GM20000 (cell line): ENCODE measurements around the gene ADAMTS16.

Source experiments
- DNase-seq: peaks from one replicate; pipeline ENCODE4 v3.0.0; 2012; ENCODE audit warnings: low spot score
- CTCF ChIP-seq: IDR thresholded peaks from 2 replicates; pipeline ENCODE4 v1.5.1; 2012; ENCODE audit warnings: mild to moderate bottlenecking, control low read depth; ENCODE audit errors: extremely low read depth, missing control alignments

Gene ADAMTS16

DNA sequence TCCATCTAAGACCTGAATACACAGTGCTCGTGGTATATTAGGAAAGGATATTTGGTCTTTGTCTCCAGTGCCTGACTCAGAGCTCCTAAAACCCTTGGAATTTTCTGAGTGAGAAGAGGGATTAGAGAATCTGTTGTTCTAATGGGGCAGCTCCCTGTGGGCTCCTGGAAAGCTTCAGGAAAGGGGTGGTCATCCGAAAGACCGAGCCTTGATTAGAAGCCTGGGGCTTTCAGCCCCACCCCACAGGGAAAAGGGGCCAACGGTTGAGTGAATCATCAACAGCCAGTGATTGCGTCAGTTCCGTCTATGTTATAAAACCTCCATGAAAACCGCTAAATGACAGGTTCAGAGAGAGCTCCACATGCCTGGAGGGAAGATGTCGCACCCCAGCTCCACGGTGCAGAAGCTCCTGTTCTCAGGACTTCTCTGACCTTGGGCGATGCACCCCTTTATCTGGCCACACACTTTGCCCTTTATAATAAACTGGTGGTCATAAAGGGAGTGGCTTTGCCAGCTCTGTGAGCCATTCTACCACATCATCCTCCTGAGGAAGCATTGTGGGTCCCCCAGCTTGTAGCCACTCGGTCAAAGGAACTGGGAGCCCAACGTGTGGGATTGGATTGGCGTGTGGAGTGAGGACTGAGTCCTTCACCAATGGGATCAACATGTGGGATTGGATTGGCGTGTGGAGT, 211.3 kb downstream of the ADAMTS16 start:
- no peak for DNase-seq
- no peak for TF ChIP-seq CTCF

DNA sequence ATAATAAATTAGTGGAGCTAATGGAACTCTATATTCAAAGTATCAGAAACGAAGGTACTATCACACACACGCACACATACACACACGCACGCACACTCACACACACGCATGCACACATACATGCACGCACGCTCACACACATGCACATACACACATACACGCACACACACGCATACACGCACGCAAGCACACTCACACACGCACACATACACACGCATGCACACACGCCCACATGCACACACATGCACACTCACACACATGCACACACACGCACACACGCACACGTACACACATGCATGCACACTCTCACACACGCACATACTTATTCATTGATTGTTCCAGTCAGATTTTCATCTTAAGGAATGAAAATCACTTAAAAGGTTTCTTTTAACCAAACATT, 212.5 kb downstream of the ADAMTS16 start:
- TF ChIP-seq CTCF: no peak

GRCh38 chr5:5353681-5354080, 213.6 kb downstream of the ADAMTS16 start:
- TF ChIP-seq CTCF: no peak
- no peak for DNase-seq

More for the DNA sequence above, 212.5 kb downstream of the ADAMTS16 start:
- no peak for DNase-seq

- no peak for TF ChIP-seq CTCF
- DNase-seq: no peak
These were observed 216.6 kb downstream of the ADAMTS16 start for GRCh38 chr5:5356765-5357164.

DNA sequence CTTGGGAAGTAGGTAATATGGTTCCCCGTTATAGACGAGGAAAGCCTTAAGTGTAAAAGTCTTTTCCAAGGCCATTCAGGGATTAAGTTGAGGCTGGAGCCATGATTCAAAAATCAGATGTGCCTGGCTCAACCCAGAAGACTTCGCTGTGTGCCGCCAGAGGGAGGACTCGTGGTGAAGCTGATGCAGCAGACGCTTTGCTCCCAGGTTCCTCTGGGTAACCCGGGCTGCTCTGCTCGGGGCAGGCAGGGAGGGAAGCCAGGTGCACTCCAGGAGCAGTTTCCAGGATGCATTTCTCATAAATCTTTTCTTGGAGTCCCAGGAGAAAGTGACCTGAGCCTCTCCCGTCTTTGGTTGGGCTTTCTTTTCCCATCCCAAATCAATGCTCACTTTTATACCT, 219.5 kb downstream of the ADAMTS16 start:
- no peak for DNase-seq
- TF ChIP-seq CTCF: no peak

- DNase-seq: no peak
- no peak for TF ChIP-seq CTCF
These were observed 220.3 kb downstream of the ADAMTS16 start for GRCh38 chr5:5360363-5360940.

- no peak for DNase-seq
- no peak for TF ChIP-seq CTCF
These were observed 220.9 kb downstream of the ADAMTS16 start for GRCh38 chr5:5360941-5361520.
